Caco-2 (cell line): Measurements from ENCODE around the gene NPTX1. TPM values are rescaled to one million over a fixed set of nuclear protein-coding genes. Genes with fewer than 3 reads are reported as not detected.

Experiments used
- BruUV-seq: library from RNA; stranded (reverse); fragments of 400-500 nt; replicated peaks from 2 replicates; lab custom pipeline; 2021; lab: Mats Ljungman, UMichigan
- CTCF ChIA-PET: fragments of 300-600 bp; sonication (Branson Sonifier 250); formaldehyde crosslinking; loops from one replicate; lab custom pipeline; 2022; ENCODE audit warnings: antibody characterized with exemption; lab: Charles Lee
- POLR2A ChIA-PET: fragments of 300-600 bp; sonication (Branson Sonifier 250); formaldehyde crosslinking; loops from one replicate; lab custom pipeline; 2022; ENCODE audit warnings: antibody characterized with exemption; lab: Charles Lee
- DNase-seq, 2 experiments: peaks; one replicate each; pipeline versions ENCODE4 v3.0.0 to v3.0.0-alpha.2; 2020 to 2022
- H3K27me3 ChIP-seq: replicated peaks from 2 replicates; pipeline ENCODE4 v1.6.0; 2011; ENCODE audit warnings: low read length; ENCODE audit not compliant: control insufficient read depth, insufficient read depth
- H3K36me3 ChIP-seq: 2 replicates; pipeline ENCODE4 v1.5.1; 2011; ENCODE audit warnings: low read length; ENCODE audit not compliant: control insufficient read depth, insufficient read depth
- H3K4me1 ChIP-seq: fragments of 250-450 bp; sonication (Bioruptor Pico); 2 replicates; pipeline ENCODE4 v1.5.1; 2020; ENCODE audit warnings: mild to moderate bottlenecking
- H3K4me3 ChIP-seq: 2 replicates; pipeline ENCODE4 v1.5.1; 2011; ENCODE audit warnings: low read depth, mild to moderate bottlenecking, control low read depth, low read length
- H3K9me3 ChIP-seq: fragments of 250-450 bp; sonication (Bioruptor Pico); 2 replicates; pipeline ENCODE4 v1.5.1; 2020; ENCODE audit warnings: mild to moderate bottlenecking, moderate library complexity
- H3K27ac Mint-ChIP-seq: one replicate; pipeline ENCODE4 v1.8.0; 2022; ENCODE audit warnings: mixed read lengths; ENCODE audit not compliant: unreplicated experiment
- H3K27me3 Mint-ChIP-seq: one replicate; pipeline ENCODE4 v1.8.0; 2022; ENCODE audit warnings: mixed read lengths; ENCODE audit not compliant: insufficient read depth, unreplicated experiment
- H3K36me3 Mint-ChIP-seq: one replicate; pipeline ENCODE4 v1.8.0; 2022; ENCODE audit warnings: mild to moderate bottlenecking, mixed read lengths; ENCODE audit not compliant: insufficient read depth, unreplicated experiment
- H3K4me1 Mint-ChIP-seq: one replicate; pipeline ENCODE4 v1.8.0; 2022; ENCODE audit warnings: low read depth, mixed read lengths; ENCODE audit not compliant: unreplicated experiment
- H3K4me3 Mint-ChIP-seq: one replicate; pipeline ENCODE4 v1.8.0; 2022; ENCODE audit warnings: mild to moderate bottlenecking, moderate library complexity, mixed read lengths; ENCODE audit not compliant: unreplicated experiment
- H3K9me3 Mint-ChIP-seq: one replicate; pipeline ENCODE4 v1.8.0; 2022; ENCODE audit warnings: mixed read lengths; ENCODE audit not compliant: unreplicated experiment
- intact Hi-C: fragments of 100-400 bp; cut with micrococcal nuclease; formaldehyde crosslinking; loops from one replicate; pipeline ENCODE4 v1.10.0; 2022; ENCODE audit not compliant: unreplicated experiment
- total RNA-seq: library from RNA; stranded (reverse); gene quantifications from 2 replicates; pipeline ENCODE4 v1.2.3, GENCODE V29; 2022
- TF ChIP-seq, protein P1 (sequence below), 2 experiments: fragments of 200-600 bp in 1 of 2; IDR thresholded peaks; 1 replicate in 1 of 2; 2 replicates in 1 of 2; pipeline versions ENCODE4 v1.5.1 to v1.8.0; 2011 to 2022; ENCODE audit warnings: antibody characterized with exemption in 1 of 2, control low read depth in 1 of 2, inconsistent platforms in 1 of 2, low read depth in 1 of 2, low read length in 1 of 2, mild to moderate bottlenecking in 1 of 2, moderate library complexity in 1 of 2; ENCODE audit not compliant: insufficient read depth in 1 of 2, severe bottlenecking in 1 of 2, unreplicated experiment in 1 of 2

The NPTX1 gene
- total RNA-seq, 1 experiment from 2014 or later = 0.57 TPM

DNA sequence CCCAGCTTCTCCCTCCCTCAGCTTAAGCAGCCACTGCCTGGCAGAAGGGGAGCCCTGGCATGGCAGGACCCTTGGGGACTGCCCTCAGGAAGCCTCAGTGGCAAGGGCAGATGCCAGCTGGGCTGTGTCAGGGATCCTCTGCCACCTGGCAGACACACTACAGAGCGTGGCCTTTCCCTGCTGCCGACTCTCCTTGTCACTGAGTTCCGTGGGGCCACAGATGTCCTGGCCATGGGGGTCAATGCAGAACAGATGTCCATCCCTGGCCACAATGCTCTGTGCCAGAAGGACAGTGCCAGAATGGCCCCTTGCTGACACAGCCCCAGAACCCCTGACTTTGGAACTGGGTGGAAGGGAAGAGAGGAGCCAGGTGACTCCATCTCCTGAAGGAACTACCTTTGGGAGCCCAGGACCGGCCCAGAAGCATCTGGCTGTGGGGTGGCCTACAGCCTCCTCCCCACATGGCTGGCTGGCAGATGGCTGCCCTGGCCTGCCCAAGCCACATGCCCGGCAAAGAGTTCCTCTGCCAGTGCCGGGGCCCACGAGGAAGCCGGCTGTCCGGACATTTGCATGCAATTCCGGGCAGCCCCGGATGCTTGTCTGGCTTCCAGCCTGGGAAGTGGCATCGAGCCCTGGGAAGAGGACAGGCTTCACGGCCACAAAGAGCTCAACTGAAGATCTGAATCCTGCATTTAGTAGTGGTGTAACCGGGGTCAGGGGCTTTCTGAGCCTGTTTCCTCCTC lies 24.1 kb downstream of the NPTX1 start:
- no peak overlapping the region for H3K4me3 Mint-ChIP-seq
- intact Hi-C loops = no loop called here
- CTCF ChIA-PET = interaction anchor here (0.6 kb wide), 1 partner anchor 121 kb away, joined by 3 read pairs; no protein-coding TSS in a partner anchor

DNA sequence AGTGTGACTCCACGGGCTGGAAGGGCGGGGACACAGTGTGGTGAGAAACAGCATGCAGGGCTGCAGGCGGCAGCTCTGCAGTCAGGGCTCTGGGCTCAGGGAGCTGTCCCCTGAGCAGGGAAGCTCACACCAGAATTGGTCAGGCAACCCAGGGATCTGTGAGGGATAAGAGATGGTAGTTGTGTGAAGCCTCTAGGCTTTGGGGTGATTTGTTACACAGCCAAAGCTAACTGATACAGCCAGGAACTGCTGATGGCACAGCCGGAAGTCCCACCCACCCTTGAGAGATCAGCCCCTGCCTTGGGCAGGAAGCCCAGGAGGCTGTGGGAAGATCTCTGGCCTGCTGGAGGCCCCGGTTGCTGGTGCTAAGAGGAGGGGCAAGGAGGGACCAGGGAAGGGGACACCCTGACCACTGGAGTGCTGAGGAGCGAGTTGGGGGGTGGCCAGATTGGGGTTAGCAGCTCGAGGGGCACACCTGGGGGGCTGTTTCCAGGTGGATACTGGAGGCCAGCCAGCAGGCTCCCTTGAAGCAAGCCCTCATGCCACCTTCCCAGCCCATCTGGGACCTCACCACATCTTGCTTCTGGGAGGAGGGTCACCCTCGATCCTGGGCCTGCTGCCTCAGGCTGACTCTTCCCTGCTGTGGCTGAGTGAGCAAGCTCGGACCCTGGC lies 25.2 kb downstream of the NPTX1 start:
- no peak overlapping the region for H3K4me3 Mint-ChIP-seq
- no peaks in the 10 kb centered on the region for H3K4me1 Mint-ChIP-seq
- H3K9me3 Mint-ChIP-seq = no peaks in the 10 kb centered on the region
- H3K36me3 ChIP-seq = no peaks in the 10 kb centered on the region
- POLR2A ChIA-PET = no interaction called here
- H3K27me3 ChIP-seq = no peaks in the 10 kb centered on the region
- DNase-seq = no peak
- H3K27me3 Mint-ChIP-seq = no peaks in the 10 kb centered on the region
- H3K4me1 ChIP-seq = peaks cover 9% of the 10 kb centered on the region
- no peaks in the 10 kb centered on the region for H3K9me3 ChIP-seq
- peaks cover 19% of the 10 kb centered on the region for H3K36me3 Mint-ChIP-seq
- no peak overlapping the region for H3K27ac Mint-ChIP-seq
- no TSS peak for BruUV-seq
- intact Hi-C loops = no loop called here
- TF ChIP-seq, protein P1, sequence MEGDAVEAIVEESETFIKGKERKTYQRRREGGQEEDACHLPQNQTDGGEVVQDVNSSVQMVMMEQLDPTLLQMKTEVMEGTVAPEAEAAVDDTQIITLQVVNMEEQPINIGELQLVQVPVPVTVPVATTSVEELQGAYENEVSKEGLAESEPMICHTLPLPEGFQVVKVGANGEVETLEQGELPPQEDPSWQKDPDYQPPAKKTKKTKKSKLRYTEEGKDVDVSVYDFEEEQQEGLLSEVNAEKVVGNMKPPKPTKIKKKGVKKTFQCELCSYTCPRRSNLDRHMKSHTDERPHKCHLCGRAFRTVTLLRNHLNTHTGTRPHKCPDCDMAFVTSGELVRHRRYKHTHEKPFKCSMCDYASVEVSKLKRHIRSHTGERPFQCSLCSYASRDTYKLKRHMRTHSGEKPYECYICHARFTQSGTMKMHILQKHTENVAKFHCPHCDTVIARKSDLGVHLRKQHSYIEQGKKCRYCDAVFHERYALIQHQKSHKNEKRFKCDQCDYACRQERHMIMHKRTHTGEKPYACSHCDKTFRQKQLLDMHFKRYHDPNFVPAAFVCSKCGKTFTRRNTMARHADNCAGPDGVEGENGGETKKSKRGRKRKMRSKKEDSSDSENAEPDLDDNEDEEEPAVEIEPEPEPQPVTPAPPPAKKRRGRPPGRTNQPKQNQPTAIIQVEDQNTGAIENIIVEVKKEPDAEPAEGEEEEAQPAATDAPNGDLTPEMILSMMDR (IDR thresholded peaks at IDR 0.05; ENCODE audit: insufficient read depth in 1 of 2, low read depth in 1 of 2, low read length in 1 of 2, severe bottlenecking in 1 of 2, unreplicated experiment in 1 of 2) = no peak
- CTCF ChIA-PET = no interaction called here
- no peak overlapping the region for H3K4me3 ChIP-seq

More for the DNA sequence above, 24.1 kb downstream of the NPTX1 start:
- H3K27me3 Mint-ChIP-seq = no peaks in the 10 kb centered on the region
- no peak for DNase-seq
- Histone ChIP-seq H3K4me1 (peaks cover 9% of the 10 kb centered on the region), H3K9me3 (no peaks in the 10 kb centered on the region), H3K4me3 (no peak overlapping the region), H3K27me3 (no peaks in the 10 kb centered on the region), H3K36me3 (no peaks in the 10 kb centered on the region)
- POLR2A ChIA-PET = interaction anchor here (0.5 kb wide), 1 partner anchor 25 kb away, joined by 6 read pairs; no protein-coding TSS in a partner anchor
- TF ChIP-seq, protein P1 (IDR thresholded peaks at IDR 0.05; ENCODE audit: insufficient read depth in 1 of 2, low read depth in 1 of 2, low read length in 1 of 2, severe bottlenecking in 1 of 2, unreplicated experiment in 1 of 2) = no peak
- BruUV-seq = no TSS peak
- no peaks in the 10 kb centered on the region for H3K9me3 Mint-ChIP-seq
- peaks cover 19% of the 10 kb centered on the region for H3K36me3 Mint-ChIP-seq
- H3K4me1 Mint-ChIP-seq = no peaks in the 10 kb centered on the region
- H3K27ac Mint-ChIP-seq = no peak overlapping the region

DNA sequence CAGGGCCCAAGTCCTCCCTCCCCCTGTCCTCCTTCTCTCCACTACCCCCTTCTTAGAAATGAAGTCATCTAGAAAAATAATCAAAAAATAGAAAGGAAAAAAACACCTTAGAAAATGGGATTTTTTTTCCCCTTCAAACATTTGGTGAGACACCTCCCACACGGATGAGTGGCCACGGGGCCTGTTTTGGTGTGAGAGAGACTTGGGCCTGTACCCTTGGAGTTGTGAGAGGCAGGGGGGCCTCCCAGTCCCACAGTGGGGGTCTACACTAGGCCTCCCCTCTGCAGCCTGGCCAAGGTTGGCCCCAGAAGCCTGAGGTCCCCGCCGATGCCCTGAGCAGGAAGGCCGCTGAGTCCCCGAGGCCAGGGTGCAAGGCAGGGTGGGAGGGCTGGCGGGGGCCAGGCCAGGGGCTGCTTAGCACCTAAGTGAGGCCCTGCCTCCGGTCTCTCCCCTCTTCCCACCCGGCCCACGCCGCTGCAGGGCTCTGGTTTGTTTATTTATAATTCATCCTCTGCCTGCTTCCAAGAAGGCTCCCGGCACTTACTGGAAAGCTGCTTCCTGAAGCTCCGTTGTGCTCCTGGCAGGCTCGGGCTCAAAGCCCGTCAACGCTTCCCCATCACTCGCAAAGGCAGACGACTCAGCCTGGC lies 26.4 kb downstream of the NPTX1 start:
- no peak overlapping the region for H3K27ac Mint-ChIP-seq
- no TSS peak for BruUV-seq

More for the DNA sequence above, 26.4 kb downstream of the NPTX1 start:
- H3K9me3 Mint-ChIP-seq = no peaks in the 10 kb centered on the region
- no peak overlapping the region for H3K4me3 Mint-ChIP-seq
- no peak overlapping the region for H3K4me3 ChIP-seq
- POLR2A ChIA-PET = no interaction called here
- no peaks in the 10 kb centered on the region for H3K4me1 Mint-ChIP-seq
- H3K36me3 ChIP-seq = no peaks in the 10 kb centered on the region
- H3K36me3 Mint-ChIP-seq = peaks cover 17% of the 10 kb centered on the region
- intact Hi-C loops = no loop called here
- H3K4me1 ChIP-seq = peaks cover 9% of the 10 kb centered on the region
- no peaks in the 10 kb centered on the region for H3K27me3 ChIP-seq
- no peaks in the 10 kb centered on the region for H3K9me3 ChIP-seq
- no peak for DNase-seq
- CTCF ChIA-PET = no interaction called here
- no peaks in the 10 kb centered on the region for H3K27me3 Mint-ChIP-seq
- TF ChIP-seq, protein P1 (IDR thresholded peaks at IDR 0.05; ENCODE audit: insufficient read depth in 1 of 2, low read depth in 1 of 2, low read length in 1 of 2, severe bottlenecking in 1 of 2, unreplicated experiment in 1 of 2) = no peak
